CD4-positive, alpha-beta T cell treated with Interleukin-17A for 4 hours (primary cell): ENCODE data around the gene DMGDH.

Experiments used
- DNase-seq: peaks from one replicate; pipeline ENCODE4 v3.0.0-alpha.2; 2020; ENCODE audit warnings: mixed read lengths

DMGDH gene

DNA sequence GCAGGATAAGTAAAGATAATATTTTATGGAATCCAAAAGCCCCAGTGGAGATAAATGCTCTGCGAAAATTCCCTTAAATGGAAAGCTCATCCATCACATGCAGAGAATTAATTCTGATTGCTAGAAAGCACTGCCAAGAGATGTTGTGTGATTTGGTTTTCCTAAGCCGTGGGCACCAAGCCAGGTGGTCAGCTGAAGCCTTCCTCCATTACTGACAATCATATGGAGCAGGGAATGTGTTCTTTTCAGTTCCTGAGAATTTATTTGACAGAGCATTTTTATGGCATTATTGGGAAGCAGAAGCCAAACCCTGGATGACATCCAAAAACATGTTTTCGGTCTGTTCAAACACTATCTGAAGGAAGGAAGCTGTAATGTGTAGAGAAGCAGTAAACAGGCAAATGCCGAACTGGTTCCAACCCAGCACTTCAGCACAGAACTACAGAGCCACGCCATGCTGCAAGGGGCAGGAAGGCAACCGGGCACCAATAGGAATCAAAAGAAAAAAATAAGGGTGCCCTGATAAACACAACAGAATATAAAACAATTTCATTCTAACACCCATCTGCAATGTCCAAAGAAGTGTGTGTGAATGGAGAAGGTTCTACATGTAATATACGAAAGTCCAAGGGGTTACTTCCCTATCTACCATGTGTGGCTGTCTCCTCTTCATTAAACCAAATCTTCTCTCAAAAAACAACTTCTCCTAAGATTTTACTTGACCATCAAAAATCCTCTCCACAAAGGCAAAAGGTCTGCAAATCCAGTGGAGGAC, 96.6 kb downstream of the DMGDH start:
- no peak for DNase-seq

DNA sequence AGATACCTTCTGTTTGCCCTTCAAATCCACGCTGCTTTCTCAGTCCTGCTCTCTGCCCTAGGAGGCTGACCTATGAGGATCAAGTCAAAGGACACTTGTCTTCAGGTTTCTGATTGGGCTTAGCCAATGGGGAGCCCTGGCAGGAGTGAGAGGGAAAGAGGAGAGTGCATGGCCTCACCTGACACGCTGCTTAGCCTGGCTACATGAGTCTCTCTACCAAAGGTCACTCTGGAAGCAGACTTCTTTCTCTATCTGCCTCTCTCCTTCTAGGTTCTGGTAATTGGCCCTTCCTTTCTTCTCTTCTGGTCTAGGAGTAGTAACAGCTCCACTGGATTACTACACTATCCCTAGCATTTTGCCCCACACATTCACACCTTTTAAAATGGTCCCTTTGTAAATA, 97.5 kb downstream of the DMGDH start:
- DNase-seq = no peak

DNA sequence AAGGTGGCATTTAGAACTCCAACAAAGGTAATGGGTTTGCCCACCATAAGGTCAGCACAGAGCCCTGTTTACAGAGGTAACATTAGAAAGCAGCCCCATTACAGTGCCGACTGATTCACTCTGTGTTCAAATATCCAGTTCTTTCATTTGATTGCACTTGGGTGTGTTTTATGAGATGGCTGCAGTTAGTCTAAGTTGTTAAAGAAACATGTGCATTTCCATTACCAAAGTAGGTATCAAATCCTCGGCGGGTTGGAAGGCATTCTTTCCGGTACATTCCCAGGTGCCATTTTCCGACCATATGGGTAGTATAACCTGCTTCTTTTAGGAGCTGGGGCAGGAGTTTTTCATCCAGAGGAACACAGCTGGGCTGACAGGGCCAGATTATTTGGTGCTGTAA, 100.7 kb downstream of the DMGDH start:
- DNase-seq = no peak

DNA sequence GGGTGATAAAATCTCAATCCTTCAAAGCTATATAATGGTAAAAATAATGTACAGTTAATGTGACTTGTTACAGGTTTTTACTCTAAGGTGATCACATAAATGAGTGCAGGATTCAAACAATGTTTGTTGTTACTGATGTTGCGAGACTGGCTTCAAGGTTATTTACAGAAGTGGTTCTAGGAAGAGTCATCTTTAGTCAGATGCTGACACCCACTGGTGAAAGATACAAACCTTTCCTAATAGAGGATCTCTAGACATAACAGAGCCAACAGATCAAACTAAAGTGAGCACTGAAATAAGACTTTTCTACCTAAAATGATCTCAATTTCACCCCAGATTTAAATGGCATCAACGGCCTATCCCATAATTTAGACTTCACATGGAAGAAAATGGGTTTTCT, 104.6 kb downstream of the DMGDH start:
- no peak for DNase-seq

DNA sequence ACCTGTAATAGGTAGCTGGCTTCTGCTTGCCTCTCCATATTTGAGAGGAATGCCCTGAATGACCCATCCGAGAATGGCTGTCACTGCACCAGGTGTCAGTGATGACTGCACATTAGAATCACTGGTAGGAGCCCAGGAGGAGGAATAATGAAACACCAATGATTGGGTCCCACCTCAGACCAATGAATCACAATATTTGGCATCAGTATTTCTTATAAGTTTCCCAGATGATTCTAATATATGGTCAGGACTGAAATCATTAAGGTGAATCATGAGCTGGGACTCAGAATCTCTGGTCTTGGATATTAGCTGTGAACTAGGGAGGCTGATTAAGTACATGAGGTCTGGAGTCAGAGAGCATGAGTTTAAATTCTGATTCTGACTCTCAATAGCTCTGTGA, 107.7 kb downstream of the DMGDH start:
- DNase-seq = no peak

DNA sequence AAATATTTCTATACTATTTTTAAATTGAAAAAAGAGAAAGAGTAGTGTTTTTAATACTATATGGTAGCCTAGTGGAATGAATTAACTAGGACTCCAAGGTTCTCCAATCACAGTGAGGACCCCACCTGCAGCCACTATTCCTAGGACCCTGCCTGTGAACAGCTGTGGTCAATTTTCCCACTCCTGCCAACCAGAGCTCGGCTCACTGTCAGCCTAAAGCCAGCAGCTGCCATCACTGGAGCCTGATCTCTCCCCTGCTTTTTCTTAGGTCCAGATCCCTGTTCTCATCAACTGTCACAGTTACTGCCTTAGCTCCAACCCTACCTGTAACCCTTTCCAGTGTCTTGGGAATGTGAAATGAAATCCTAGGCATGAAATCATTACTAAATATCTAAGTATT, 109.7 kb downstream of the DMGDH start:
- no peak for DNase-seq

DNA sequence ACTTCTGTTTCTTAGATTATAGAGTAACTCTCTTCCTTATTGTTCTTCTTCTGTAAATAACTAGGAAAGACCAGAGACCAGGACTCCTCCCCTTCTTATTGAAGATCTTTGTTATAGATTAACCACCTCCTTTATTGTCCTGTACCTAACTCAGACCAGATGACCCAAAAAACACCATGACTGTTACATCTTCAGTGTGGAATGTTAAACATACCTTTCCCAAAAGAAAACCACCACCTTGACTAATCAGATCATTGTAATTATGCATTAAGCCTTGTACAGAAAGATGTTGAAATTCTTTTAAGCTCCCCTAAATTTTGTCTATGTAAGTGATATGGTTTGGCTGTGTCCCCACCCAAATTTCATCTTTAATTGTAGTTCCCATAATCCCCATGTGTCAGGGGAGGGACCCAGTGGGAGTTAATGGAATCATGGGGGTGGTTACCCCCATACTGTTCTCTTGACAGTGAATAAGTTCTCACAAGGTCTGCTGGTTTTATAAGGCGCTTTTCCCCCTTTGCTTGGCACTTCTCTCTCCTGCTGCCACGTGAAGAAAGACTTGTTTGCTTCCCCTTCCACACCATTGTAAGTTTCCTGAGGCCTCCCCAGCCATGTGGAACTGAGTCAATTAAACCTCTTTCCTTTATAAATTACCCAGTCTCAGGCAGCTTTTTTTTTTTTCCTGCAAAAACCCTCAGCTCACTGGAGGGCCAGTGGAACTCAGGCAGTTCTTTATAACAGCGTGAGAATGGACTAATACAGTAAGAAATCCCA, 110.6 kb downstream of the DMGDH start:
- no peak for DNase-seq

DNA sequence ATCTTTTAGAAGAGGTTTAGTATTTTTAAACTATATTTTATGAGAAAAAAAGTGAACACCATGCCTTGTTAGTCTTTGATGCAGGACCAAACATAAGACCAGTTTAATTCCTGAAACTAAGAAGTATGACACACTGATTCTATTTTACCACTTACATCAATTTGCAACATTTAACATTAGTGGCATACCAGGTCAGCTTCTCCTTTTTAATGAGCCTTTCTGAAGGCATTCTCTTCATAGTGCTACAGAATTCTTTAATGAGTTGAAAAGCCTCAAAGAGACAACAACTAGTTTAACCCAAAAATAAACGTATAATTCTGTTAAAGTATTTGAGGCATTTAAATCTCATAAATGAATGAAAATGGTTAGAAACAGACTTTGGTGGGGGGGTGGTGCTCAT, 112.6 kb downstream of the DMGDH start:
- no peak for DNase-seq

DNA sequence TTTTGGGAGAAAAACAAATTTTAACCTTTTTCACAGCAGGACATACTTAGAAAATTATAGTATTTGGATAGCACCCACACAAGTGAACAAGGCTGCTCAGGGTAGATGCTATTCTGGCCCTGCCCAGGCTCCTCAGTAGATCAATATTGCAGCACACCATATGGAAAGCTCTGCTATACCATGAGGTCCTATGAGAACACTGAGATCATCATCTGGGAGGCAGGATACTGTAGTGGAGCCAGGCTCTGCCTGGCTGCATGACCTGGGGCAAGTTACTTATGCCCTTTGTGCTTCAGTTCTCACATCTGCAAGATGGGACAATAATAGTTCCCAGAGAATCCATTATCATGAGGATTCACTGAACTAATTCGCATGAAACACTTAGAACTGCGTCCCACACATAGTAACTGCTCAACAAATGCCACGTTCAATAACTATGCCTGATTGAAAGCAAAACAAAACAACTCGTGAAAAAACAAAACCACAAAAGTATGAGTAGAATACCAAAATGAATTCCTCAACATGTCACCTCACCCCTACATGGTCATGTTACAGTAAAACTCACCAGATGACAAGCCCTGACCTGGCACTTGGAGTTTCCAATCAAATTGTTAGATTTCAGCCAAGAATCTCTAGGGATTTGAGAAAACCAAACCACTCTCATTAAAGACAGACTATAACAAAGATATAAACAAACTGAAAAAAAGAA, 116.2 kb downstream of the DMGDH start:
- no peak for DNase-seq
